OCI-LY3 (cell line): Measurements from ENCODE around the gene CYP2C18.
"Not testable (repeated sequence)": the region's sequence is repeated elsewhere in the genome, so short reads cannot be mapped to it uniquely, and the experiment has no call there.

ENCODE experiments used
- H2AFZ ChIP-seq: fragments of 200-600, 300-600 bp; shearing (Covaris generic); 2 replicates; pipeline ENCODE4 v1.6.0; 2014; ENCODE audit warnings: antibody characterized with exemption, low read depth, low read length
- H3K27ac ChIP-seq: fragments of 200-600, 300-600 bp; sonication (generic); 2 replicates; pipeline ENCODE4 v1.5.1; 2014; ENCODE audit warnings: mild to moderate bottlenecking, low read length, moderate library complexity, mixed read lengths
- H3K27me3 ChIP-seq: fragments of 200-600, 300-600 bp; sonication (generic); 2 replicates; pipeline ENCODE4 v1.6.1; 2014; ENCODE audit warnings: low read depth, low read length, mixed read lengths
- H3K36me3 ChIP-seq: fragments of 200-600, 300-600 bp; sonication (generic); replicated peaks from 2 replicates; pipeline ENCODE3; 2014; ENCODE audit warnings: low read depth, low read length, mixed read lengths
- H3K4me1 ChIP-seq: fragments of 300-600, 200-600 bp; sonication (generic); 2 replicates; pipeline ENCODE4 v1.6.1; 2014; ENCODE audit warnings: low read length, mixed read lengths
- H3K4me2 ChIP-seq: fragments of 200-600, 300-600 bp; sonication (generic); 2 replicates; pipeline ENCODE4 v1.6.1; 2014; ENCODE audit warnings: low read length, mixed read lengths
- H3K4me3 ChIP-seq: fragments of 300-600, 200-600 bp; sonication (generic); 2 replicates; pipeline ENCODE4 v1.5.1; 2014; ENCODE audit warnings: antibody characterized with exemption, mild to moderate bottlenecking, low read length, moderate library complexity
- H3K79me2 ChIP-seq: fragments of 300-600, 200-600 bp; shearing (Covaris generic); 2 replicates; pipeline ENCODE4 v1.6.1; 2014; ENCODE audit warnings: mild to moderate bottlenecking, low read length, mixed read lengths
- H3K9ac ChIP-seq: fragments of 300-600, 200-600 bp; shearing (Covaris generic); 2 replicates; pipeline ENCODE4 v1.6.0; 2014; ENCODE audit warnings: mild to moderate bottlenecking, low read length, moderate library complexity
- H3K9me3 ChIP-seq: fragments of 200-600, 300-600 bp; shearing (Covaris generic); 2 replicates; pipeline ENCODE4 v1.6.1; 2014; ENCODE audit warnings: low read length, mixed read lengths; ENCODE audit not compliant: insufficient read depth
- H4K20me1 ChIP-seq: fragments of 200-600, 300-600 bp; sonication (generic); 2 replicates; pipeline ENCODE4 v1.6.1; 2016; ENCODE audit warnings: low read length, mixed read lengths; ENCODE audit not compliant: insufficient read depth
- CTCF ChIP-seq: fragments of 200-600, 300-600 bp; sonication (generic); IDR thresholded peaks from 2 replicates; pipeline ENCODE4 v1.5.1; 2014; ENCODE audit warnings: antibody characterized with exemption, low read length, low read depth
- EZH2phosphoT487 ChIP-seq: fragments of 200-600 bp; shearing (Covaris generic); IDR thresholded peaks from 2 replicates; pipeline ENCODE4 v1.6.1; 2018; ENCODE audit warnings: antibody characterized with exemption, mixed run types, low read depth

The CYP2C18 gene

GRCh38 chr10:94683214-94684054, at the start of gene CYP2C18:
CYP2C18 (plus strand) TSS chr10:94683729; CDS start chr10:94683820, 91 bp downstream.
- no peak within 1 kb of the TSS for H2AFZ ChIP-seq
- TF ChIP-seq CTCF = no peak
- TF ChIP-seq EZH2phosphoT487 = no peak
- H3K4me2 ChIP-seq = no peak within 1 kb of the TSS
- no peak within 1 kb of the TSS for H3K4me3 ChIP-seq
- no peaks in the 10 kb centered on the region for H3K79me2 ChIP-seq
- no peak within 1 kb of the TSS for H3K27ac ChIP-seq
- no peaks in the 10 kb centered on the region for H3K9me3 ChIP-seq
- no peaks in the 10 kb centered on the region for H3K36me3 ChIP-seq
- no peaks in the 10 kb centered on the region for H3K4me1 ChIP-seq
- no peaks in the 10 kb centered on the region for H4K20me1 ChIP-seq
- no peaks in the 10 kb centered on the region for H3K27me3 ChIP-seq
- no peak within 1 kb of the TSS for H3K9ac ChIP-seq

- H3K79me2 ChIP-seq, H2AFZ ChIP-seq, H3K9me3 ChIP-seq, H3K9ac ChIP-seq, H3K4me3 ChIP-seq, H3K27ac ChIP-seq, H3K4me2 ChIP-seq, H3K36me3 ChIP-seq, H3K4me1 ChIP-seq, H4K20me1 ChIP-seq, H3K27me3 ChIP-seq: not testable (repeated sequence)
Observed at GRCh38 chr10:94638097-94638496, 45.4 kb upstream of the CYP2C18 start.

GRCh38 chr10:94639902-94640301, 43.6 kb upstream of the CYP2C18 start:
- no peak overlapping the region for H2AFZ ChIP-seq
- H3K79me2 ChIP-seq = no peaks in the 10 kb centered on the region
- no peak overlapping the region for H3K4me3 ChIP-seq
- no peaks in the 10 kb centered on the region for H4K20me1 ChIP-seq
- no peak overlapping the region for H3K4me2 ChIP-seq
- H3K9ac ChIP-seq = no peak overlapping the region
- TF ChIP-seq EZH2phosphoT487 = no peak
- H3K36me3 ChIP-seq = no peaks in the 10 kb centered on the region
- H3K9me3 ChIP-seq = no peaks in the 10 kb centered on the region
- H3K27me3 ChIP-seq = no peaks in the 10 kb centered on the region
- no peak overlapping the region for H3K27ac ChIP-seq
- H3K4me1 ChIP-seq = peaks cover 8% of the 10 kb centered on the region

- Histone ChIP-seq H3K4me1 (peaks cover 13% of the 10 kb centered on the region), H3K4me2 (no peak overlapping the region), H3K27ac (no peak overlapping the region), H2AFZ (no peak overlapping the region), H4K20me1 (no peaks in the 10 kb centered on the region), H3K36me3 (no peaks in the 10 kb centered on the region), H3K9ac (no peak overlapping the region), H3K27me3 (no peaks in the 10 kb centered on the region), H3K79me2 (no peaks in the 10 kb centered on the region), H3K4me3 (no peak overlapping the region), H3K9me3 (no peaks in the 10 kb centered on the region)
- TF ChIP-seq EZH2phosphoT487 (no peak), CTCF (no peak)
Observed at GRCh38 chr10:94640562-94640961, 43.0 kb upstream of the CYP2C18 start.

GRCh38 chr10:94641480-94641879, 42.0 kb upstream of the CYP2C18 start:
- no peak for TF ChIP-seq CTCF
- TF ChIP-seq EZH2phosphoT487 = no peak
- H2AFZ ChIP-seq = no peak overlapping the region
- H3K36me3 ChIP-seq = no peaks in the 10 kb centered on the region
- H3K9ac ChIP-seq = no peak overlapping the region
- H3K27ac ChIP-seq = no peak overlapping the region
- no peaks in the 10 kb centered on the region for H3K27me3 ChIP-seq
- no peak overlapping the region for H3K4me2 ChIP-seq
- no peaks in the 10 kb centered on the region for H4K20me1 ChIP-seq
- H3K9me3 ChIP-seq = no peaks in the 10 kb centered on the region
- H3K4me3 ChIP-seq = no peak overlapping the region
- peaks cover 17% of the 10 kb centered on the region for H3K4me1 ChIP-seq
- H3K79me2 ChIP-seq = no peaks in the 10 kb centered on the region
